Measurements from ENCODE around the gene PPP2R5C.
"Not testable (repeated sequence)": the region's sequence is repeated elsewhere in the genome, so short reads cannot be mapped to it uniquely, and the experiment has no call there.

The PPP2R5C gene

DNA sequence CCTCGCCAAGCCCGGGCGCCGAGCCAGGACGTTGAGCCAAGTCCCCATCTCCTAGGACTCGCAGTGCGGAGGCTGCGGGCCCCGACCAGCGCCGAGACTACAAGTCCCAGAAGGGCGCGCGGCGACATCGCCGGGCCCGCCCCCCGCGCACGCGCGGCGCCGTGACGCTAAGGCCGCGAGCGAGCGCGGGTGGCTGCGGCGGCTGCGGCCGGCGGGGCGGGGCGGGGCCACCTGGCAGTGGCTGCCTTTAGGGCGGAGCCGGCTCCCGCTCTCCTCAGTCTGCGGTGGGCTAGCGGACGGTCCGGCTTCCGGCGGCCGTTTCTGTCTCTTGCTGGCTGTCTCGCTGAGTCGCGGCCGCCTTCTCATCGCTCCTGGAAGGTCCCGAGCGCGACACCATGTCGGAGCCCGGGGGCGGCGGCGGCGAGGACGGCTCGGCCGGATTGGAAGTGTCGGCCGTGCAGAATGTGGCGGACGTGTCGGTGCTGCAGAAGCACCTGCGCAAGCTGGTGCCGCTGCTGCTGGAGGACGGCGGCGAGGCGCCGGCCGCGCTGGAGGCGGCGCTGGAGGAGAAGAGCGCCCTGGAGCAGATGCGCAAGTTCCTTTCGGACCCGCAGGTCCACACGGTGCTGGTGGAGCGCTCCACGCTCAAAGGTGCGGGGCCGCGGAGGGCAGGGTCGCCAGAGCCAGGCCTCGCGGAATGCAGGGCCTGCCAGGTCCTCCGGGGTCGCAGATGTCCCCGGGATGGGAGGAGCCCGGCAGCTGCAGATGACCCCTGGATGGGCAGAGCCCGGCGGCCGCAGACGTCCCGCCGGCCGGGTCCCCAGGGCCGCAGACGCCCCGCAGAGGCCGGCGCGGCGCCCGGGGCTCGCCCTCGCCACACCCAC, 203.0 kb downstream of the PPP2R5C start, which contains the start of gene DYNC1H1:
DYNC1H1 (plus strand) TSS at position 277 of the 884 bp plus-strand sequence; CDS start at position 396, 119 bp downstream.
- Histone ChIP-seq H3K27ac (peak within 1 kb of the TSS; percentile 84 to 99 (median 93)), H3K4me3 (peak within 1 kb of the TSS; percentile 71 to 100 (median 92))

DNA sequence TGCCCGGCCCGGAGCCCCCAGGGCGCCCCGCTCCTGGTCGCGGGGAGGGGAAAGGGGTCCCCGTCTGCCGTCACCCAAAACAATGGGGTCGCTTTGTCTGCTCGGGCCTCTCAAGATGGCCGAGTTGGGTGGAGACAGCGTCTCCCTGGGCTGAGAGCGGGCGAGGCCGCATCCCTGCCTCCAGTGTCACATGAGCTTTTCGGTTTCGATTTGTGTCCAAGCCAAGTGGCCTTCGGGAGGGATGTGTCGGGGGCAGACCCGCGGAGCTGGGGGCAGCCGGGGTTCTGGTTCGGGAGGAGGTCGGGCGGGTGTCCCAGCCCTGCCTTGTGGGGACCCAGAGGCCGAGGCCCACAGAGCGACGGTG, 203.7 kb downstream of the PPP2R5C start:
- Histone ChIP-seq H3K27ac (peak overlapping the region; percentile 84 to 99 (median 93)), H3K4me3 (peak overlapping the region; percentile 71 to 100 (median 92))

DNA sequence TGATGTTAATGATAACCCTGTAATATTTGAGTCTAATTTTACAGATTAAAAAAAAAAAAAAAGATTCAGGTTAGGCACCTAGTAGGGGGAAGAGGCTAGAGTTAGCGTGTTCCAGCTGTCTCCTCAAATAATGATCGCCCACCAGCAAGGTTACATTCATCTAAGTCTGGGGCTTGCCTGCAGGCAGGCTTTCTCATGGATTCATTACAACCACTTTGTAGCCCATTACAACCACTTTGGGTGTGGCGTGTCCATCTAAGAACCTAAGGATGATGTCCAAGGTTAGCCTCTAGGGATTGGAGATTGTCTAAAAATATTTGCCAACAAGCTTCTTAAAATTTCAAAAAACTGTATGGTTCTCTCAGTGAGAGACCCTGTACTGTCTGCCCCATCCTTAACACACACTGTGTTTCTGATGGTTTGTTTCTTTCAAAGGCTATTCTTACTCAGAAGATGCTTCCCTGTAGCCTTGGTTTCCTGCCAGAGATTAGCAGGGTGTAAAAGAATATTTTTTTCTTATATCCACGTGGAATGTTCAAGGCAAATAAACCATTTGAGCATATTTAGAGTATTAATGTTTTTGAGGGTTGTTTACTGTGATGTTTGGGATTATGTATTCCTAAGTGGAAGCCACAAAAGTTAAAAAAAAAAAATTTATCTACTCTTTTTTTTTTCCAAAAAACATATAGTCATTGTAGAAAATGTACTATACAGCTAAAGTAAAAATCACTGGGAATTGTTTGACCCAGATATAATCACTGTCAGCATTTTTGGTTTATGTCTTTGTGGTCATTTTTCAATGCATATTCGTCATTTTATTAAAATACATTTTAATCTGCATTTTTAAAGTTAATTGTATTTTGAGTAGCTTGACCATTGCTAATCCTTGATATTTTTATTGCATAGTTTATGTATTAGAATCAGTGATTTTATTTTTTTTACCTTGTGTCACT, 204.5 kb downstream of the PPP2R5C start:
- Histone ChIP-seq H3K27ac (peak overlapping the region in 18 of 21 experiments; percentile 84 to 99 (median 94)), H3K4me3 (peak overlapping the region; percentile 71 to 100 (median 92))

DNA sequence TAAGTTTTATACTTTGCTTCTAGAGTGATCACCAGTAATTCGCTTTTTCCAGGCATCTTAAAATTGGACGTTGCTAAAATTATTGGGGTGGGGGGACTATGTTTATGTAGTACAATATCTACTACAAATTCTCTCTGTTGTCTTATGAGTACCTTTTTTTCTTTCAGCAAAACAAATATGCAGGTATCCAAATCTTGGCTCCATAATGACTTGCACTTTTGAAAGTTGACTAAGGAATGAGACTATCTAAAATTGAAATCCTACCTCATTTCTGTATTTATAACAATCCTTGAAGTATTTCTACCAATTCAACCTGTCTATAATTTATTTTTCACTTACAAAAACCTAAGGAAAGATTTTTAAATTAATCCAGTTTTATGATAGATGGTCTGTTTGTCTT, 205.2 kb downstream of the PPP2R5C start:
- H3K4me3 ChIP-seq, result no peak overlapping the region
- peak overlapping the region in 2 of 21 experiments; percentile 93 to 95 for H3K27ac ChIP-seq

- peak overlapping the region in 2 of 21 experiments; percentile 21 to 53 for H3K27ac ChIP-seq
These were observed 206.7 kb downstream of the PPP2R5C start for GRCh38 chr14:101968186-101968585.

DNA sequence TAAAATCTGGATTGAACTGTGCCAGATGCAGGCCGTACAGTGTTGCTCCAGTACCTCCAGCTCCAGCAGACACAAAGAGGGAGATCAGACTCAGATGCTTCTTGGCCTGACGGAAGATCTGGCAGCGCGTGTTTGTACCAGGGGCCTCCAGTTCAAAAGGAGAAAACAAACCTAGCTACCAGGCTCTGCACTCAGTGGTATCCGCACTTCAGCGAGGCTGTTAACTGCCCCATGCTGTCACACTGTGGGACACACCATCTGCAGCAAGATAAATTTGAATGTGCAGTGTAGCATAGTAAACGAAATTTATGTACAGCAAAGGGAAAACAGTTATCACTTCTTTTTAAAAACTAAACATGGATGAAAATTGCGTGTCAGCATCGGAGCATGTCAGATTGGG, 208.0 kb downstream of the PPP2R5C start:
- Histone ChIP-seq H3K27ac (no peak overlapping the region), H3K4me3 (no peak overlapping the region)

More at GRCh38 chr14:101968186-101968585, 206.7 kb downstream of the PPP2R5C start:
- H3K4me3 ChIP-seq, result no peak overlapping the region

DNA sequence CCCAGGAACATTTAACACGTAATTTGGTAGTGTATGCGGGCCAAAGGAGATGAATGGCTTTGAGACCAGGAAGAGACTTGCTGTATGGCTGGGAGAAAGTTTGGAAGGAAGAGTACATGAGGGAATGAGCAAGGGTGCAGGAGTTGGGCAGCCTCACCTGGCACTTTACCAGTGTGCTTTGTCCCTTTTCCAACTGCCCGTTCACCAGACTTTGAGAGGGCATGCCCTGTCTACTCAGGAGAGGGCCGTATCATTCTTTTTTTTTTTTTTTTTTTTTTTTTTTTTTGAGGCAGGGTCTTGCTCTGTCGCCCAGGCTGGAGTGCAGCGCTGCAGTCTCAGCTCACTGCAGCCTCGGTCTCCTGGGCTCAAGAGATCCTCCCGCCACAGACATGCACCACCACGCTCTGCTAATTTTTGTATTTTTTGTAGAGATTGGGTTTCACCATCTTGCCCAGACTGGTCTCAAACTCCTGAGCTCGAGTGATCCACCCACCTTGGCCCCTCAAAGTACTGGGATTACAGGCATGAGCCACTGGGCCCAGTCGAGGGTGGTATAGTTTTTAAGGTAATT, 209.4 kb downstream of the PPP2R5C start:
- peak overlapping the region in 7 of 21 experiments; percentile 12 to 71 (median 55) for H3K27ac ChIP-seq
- H3K4me3 ChIP-seq, result no peak overlapping the region

GRCh38 chr14:101971458-101971857, 209.9 kb downstream of the PPP2R5C start:
- peak overlapping the region in 13 of 21 experiments; percentile 11 to 76 (median 59) for H3K27ac ChIP-seq
- not testable (repeated sequence) for H3K4me3 ChIP-seq

DNA sequence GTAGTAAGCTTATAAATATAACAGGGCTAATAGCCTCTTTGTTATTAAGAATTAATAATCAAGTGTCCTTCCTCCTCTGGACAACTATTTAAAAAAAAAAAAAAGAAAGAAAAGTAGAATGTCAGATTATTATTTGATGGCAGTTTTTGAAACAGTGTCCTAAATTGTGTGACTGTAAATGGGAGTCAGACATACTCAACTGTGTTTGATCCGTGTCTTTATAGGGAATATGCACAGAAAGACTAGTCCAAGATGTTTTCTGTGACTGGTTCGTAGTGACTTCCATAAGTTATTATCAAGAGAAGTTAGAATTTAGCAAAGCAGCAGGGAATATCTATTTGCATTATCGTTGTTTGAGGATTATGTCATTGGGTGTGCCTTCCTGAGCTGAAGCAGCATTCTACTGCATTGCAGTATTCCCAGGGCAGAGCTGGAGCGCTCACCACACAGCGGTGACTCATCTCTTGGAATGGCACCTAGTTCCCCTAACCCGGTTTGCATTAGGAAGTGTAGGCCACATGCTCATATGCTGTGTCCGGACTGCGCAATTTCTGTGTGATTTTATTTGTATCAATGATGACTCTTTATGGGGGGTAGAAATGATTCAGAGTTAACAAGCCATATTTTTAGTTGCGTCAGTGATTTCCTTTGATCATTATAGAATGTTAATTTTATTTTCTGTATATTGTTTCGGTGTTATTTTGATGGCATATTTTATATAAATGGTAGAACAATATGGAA, 210.8 kb downstream of the PPP2R5C start:
- H3K4me3 ChIP-seq, result peak overlapping the region in 1 of 7 experiments; percentile 4
- H3K27ac ChIP-seq, result peak overlapping the region in 17 of 21 experiments; percentile 11 to 77 (median 64)

- Histone ChIP-seq H3K27ac (peak overlapping the region in 14 of 21 experiments; percentile 53 to 77 (median 67)), H3K4me3 (no peak overlapping the region)
These were observed 211.8 kb downstream of the PPP2R5C start for GRCh38 chr14:101973356-101973755.

DNA sequence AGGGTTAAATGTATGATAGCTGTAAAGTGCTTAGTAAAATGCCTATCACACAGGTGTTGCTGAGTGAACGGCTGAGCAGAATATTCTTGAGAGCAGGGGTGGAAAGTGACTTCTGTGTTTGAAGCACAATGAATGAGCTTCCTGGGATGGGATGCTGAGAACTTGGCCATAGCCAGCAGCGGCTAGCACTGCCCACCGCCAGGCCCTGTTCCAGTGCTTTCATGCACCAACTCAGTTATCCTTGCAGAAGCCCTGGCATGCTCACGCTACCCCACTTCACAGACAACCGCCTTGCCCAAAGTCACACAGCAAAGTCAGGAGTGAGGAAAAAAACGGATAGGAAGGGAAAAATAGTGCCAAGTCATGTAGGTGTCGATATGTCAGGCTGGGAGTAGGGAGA, 213.7 kb downstream of the PPP2R5C start:
- no peak overlapping the region for H3K4me3 ChIP-seq
- peak overlapping the region in 1 of 21 experiments; percentile 10 for H3K27ac ChIP-seq

Measured in skin epidermis (tissue), 12 donors.